BJ (cell line): ENCODE measurements around the gene ATP7B. TPM values are rescaled to one million over a fixed set of nuclear protein-coding genes. Genes with fewer than 3 reads are reported as not detected.

ENCODE experiments used
- CTCF ChIA-PET: fragments of 350-600 bp; formaldehyde crosslinking; extraction: SDS; loops from one replicate; lab custom pipeline; 2021; ENCODE audit warnings: antibody characterized with exemption, inconsistent platforms; lab: Yijun Ruan, JAX
- POLR2A ChIA-PET: fragments of 300-600 bp; sonication (Branson Sonifier 250); formaldehyde crosslinking; extraction: SDS; loops from one replicate; lab custom pipeline; 2021; ENCODE audit warnings: antibody characterized with exemption; lab: Charles Lee
- DNase-seq: peaks from one replicate; pipeline ENCODE4 v3.0.0-alpha.2; 2011; ENCODE audit warnings: low read depth
- H3K27me3 ChIP-seq: 2 replicates; pipeline ENCODE4 v1.6.0; 2011; ENCODE audit warnings: low read length; ENCODE audit not compliant: control insufficient read depth, insufficient read depth
- H3K36me3 ChIP-seq: 2 replicates; pipeline ENCODE4 v1.5.1; 2011; ENCODE audit warnings: low read length; ENCODE audit not compliant: control insufficient read depth, insufficient read depth
- H3K4me3 ChIP-seq: 2 replicates; pipeline ENCODE4 v1.5.1; 2011; ENCODE audit warnings: low read depth, mild to moderate bottlenecking, control low read depth, low read length
- polyA plus RNA-seq: library from polyadenylated mRNA; depleted of rRNA; stranded (reverse); fragments of >200 nt; gene quantifications from 2 replicates; pipeline ENCODE4 v1.2.3, GENCODE V29; 2011
- TF ChIP-seq, protein P1 (sequence below): IDR thresholded peaks from 2 replicates; pipeline ENCODE4 v1.5.1; 2011; ENCODE audit warnings: low read depth, mild to moderate bottlenecking, control low read depth, inconsistent platforms, low read length, moderate library complexity; ENCODE audit not compliant: insufficient read depth

Gene ATP7B
- polyA plus RNA-seq, 1 experiment, result 2.5 TPM

DNA sequence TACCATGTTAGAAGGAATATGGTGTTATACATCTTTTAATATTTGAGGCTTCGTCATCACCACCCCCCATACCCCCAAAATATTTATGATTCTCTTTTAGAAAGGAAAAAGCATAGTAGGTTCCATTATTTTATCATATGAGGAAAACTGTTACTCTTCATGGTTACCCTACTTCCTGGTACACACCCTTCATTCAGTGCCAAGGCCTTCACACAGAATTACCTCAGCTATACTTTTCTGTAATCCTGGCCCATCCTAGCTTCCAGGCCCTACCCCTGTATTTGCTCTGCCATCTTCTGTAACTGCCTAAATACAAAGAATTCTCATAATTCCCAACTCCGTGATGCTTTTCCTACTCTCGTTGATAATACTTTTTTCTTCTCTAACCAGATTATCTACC is 8.9 kb upstream of the ATP7B start:
- TF ChIP-seq, protein P1, sequence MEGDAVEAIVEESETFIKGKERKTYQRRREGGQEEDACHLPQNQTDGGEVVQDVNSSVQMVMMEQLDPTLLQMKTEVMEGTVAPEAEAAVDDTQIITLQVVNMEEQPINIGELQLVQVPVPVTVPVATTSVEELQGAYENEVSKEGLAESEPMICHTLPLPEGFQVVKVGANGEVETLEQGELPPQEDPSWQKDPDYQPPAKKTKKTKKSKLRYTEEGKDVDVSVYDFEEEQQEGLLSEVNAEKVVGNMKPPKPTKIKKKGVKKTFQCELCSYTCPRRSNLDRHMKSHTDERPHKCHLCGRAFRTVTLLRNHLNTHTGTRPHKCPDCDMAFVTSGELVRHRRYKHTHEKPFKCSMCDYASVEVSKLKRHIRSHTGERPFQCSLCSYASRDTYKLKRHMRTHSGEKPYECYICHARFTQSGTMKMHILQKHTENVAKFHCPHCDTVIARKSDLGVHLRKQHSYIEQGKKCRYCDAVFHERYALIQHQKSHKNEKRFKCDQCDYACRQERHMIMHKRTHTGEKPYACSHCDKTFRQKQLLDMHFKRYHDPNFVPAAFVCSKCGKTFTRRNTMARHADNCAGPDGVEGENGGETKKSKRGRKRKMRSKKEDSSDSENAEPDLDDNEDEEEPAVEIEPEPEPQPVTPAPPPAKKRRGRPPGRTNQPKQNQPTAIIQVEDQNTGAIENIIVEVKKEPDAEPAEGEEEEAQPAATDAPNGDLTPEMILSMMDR, result no peak
- ChIA-PET POLR2A (no interaction called here), CTCF (no interaction called here)
- Histone ChIP-seq H3K4me3 (no peak overlapping the region), H3K36me3 (peaks cover 3% of the 10 kb centered on the region; the same call in 1 of the 2 replicates), H3K27me3 (no peaks in the 10 kb centered on the region)
- DNase-seq, result no peak

DNA sequence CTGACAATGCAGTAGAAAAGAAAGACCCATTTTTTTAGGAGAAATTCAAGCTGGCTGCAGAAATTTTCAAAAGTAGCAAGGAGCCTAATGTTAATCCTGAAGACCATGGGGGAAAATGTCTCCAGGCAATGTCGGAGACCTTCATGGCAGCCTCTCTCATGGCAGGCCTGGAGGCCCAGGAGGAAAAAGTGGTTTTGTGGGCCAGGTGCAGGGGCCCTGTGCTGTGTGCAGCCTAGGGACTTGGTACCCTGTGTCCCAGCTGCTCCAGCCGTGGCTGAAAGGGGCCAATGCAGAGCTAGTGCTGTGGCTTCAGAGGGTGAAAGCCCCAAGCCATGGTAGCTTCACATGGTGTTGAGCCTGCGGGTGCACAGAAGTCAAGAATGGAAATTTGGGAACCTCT is 5.0 kb upstream of the ATP7B start:
- ChIA-PET POLR2A (no interaction called here), CTCF (no interaction called here)
- Histone ChIP-seq H3K27me3 (no peaks in the 10 kb centered on the region), H3K4me3 (no peak overlapping the region), H3K36me3 (peaks cover 3% of the 10 kb centered on the region; the same call in 1 of the 2 replicates)
- DNase-seq, result no peak
- TF ChIP-seq, protein P1, result no peak

DNA sequence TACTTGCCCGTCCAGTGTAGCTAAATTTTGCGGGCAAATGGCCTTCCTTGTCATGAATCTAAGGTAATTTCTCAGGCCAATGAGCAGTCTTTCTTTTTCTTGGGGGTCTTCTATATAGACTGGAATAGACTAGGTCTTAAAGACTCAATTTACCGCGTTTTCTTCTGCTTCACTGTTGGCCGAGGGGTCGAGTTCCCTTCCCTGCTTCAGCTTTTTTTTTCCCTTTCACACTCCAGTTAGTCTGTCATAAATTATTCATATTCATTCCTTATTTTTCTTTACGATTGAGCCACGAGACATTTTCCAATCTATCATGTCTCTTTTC is 1.2 kb upstream of the ATP7B start:
- ChIA-PET CTCF (interaction anchor here (1.0 to 1.2 kb wide), 2 partner anchors 117 to 437 kb away, joined by 3 read pairs; no protein-coding TSS in a partner anchor), POLR2A (no interaction called here)
- H3K36me3 ChIP-seq, result 0 out of 2 replicates have a peak, but pooled peaks cover 1% of the 10 kb centered on the region
- DNase-seq, result no peak
- peak overlapping the region; percentile 96 for H3K4me3 ChIP-seq
- TF ChIP-seq, protein P1, result no peak
- no peaks in the 10 kb centered on the region; the same call in 1 of the 2 replicates for H3K27me3 ChIP-seq

DNA sequence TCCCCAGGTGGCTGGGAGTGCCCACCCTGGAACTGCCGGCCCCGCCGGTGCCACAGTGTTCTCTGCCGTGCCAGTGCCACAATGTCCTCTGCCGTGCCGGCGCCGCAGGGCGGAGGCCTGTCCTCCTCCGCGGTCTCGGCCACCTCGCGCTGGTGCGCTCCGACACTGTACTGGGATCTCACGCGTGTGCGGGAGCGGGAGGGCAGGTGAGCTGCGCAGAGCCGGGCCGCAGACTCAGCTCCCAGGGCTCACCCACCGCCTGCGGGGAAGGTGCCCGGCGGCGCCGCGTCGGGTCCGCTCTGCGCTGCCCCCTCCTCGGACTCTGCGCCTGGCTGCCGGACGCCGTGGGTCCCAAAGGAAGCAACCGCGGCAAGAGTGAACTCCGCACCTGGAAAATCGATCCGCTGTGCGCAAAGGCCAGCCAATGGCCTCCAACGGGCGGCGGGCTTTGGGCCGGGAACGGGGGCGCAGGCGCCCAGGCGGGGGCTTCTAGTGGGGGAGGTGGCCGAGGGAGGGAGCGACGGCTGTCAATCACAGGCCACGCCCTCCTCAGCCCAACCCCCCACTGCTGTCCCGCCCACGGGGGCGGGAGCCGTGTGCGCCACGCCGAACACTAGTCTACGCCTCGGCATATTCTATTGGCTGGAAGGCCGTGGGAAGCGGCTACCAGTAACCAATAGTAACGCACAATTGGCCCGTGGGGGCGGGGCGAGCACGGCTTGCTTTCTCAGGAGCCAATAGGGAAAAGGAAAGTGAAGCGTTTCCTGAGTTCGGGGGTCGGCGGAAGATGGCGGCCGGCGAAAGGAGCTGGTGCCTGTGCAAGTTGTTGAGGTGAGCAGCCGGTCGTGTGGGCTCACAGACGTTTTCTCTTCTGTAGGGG is 622 bp upstream of the ATP7B start, which contains the start of gene ALG11:
Gene ALG11, plus strand, starts transcription at position 767 of the 880 bp plus-strand sequence. Its CDS starts 21 bp downstream, at position 788.
- TF ChIP-seq, protein P1, result no peak
- no peaks in the 10 kb centered on the region; the same call in 1 of the 2 replicates for H3K27me3 ChIP-seq
- H3K4me3 ChIP-seq, result peak within 1 kb of the TSS; percentile 96
- H3K36me3 ChIP-seq, result 0 out of 2 replicates have a peak, but pooled peaks cover 1% of the 10 kb centered on the region
- peak; percentile 91 for DNase-seq
- POLR2A ChIA-PET, result no interaction called here
- CTCF ChIA-PET, result interaction anchor here (1.0 to 1.2 kb wide), 3 partner anchors 116 to 578 kb away, joined by 3 read pairs; no protein-coding TSS in a partner anchor

DNA sequence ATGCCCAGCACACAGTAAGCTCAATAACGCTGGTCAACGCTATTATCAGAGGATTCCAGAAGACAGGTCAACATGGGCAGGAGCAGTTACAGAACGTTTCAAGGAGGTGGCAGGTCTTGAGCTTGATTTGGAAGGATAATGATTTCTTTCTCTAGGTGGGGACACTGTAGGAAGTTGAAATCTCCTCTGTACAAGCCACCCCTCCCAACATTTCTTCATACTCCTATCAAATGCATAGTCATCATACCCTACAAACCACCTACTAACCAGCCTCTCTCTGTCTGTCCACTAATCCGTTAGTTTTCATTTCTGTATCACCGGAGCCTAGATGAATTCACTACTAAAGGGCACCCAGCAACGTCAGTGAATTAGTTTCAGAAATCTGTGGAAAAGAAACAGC is 1.3 kb downstream of the ATP7B start:
- Histone ChIP-seq H3K27me3 (no peaks in the 10 kb centered on the region; the same call in none of the 2 replicates), H3K4me3 (no peak overlapping the region), H3K36me3 (no peaks in the 10 kb centered on the region)
- ChIA-PET POLR2A (no interaction called here), CTCF (interaction anchor here (1.6 kb wide), 1 partner anchor 8 kb away, joined by 3 read pairs; no protein-coding TSS in a partner anchor)
- TF ChIP-seq, protein P1, result no peak
- DNase-seq, result no peak
